GM19023 (cell line): Measurements from ENCODE around the gene RAD18.

Experiments used
- ATAC-seq: cut with Tn5 transposase; IDR thresholded peaks from one replicate; pipeline ENCODE4 v1.9.1; 2021; ENCODE audit warnings: mild to moderate bottlenecking, moderate library complexity; ENCODE audit not compliant: unreplicated experiment

RAD18 gene

GRCh38 chr3:8909160-8909559 is 54.1 kb downstream of the RAD18 start:
- ATAC-seq: no peak

- ATAC-seq: no peak
Observed at GRCh38 chr3:8903191-8903590, 60.1 kb downstream of the RAD18 start.

DNA sequence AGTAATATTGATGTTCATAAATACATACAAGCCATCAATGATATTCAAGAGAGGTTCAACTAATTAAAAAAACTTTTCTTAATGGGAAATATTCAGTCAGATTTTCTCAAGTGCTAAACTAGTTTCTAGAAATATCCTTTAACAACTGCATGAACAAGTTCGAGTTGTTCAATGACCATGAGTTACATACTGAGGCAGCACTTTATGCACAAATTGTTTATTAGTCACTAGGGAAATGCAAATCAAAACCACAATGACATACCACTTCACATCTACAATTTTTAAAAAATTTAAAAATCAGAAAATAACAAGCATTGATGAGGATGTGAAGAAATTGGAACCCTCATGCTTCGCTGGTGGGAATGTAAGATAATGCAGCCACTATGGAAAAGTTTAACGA is 62.4 kb downstream of the RAD18 start:
- ATAC-seq: no peak

GRCh38 chr3:8899876-8900460 is 63.3 kb downstream of the RAD18 start:
- ATAC-seq: no peak

GRCh38 chr3:8895829-8896228 is 67.4 kb downstream of the RAD18 start:
- ATAC-seq: no peak

DNA sequence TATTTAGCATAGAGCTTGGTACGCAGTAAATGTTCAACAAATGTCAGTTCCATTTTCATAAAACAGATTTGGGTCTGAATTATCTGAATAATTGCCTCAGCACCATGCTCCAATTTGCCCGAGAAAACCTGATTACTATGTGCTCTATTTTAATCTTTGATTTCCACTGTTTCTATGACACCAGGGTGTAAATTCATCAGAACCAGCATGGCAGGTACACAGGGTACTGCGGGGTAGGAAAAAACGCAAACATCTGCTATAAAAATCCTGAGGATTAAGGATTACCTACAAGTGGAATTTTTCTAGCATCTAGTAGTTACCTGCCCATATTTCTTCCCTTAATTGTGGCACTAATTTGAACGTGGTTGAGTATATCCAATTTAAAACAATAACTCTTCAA is 70.3 kb downstream of the RAD18 start:
- no peak for ATAC-seq

GRCh38 chr3:8891774-8892173 is 71.5 kb downstream of the RAD18 start:
- no peak for ATAC-seq

DNA sequence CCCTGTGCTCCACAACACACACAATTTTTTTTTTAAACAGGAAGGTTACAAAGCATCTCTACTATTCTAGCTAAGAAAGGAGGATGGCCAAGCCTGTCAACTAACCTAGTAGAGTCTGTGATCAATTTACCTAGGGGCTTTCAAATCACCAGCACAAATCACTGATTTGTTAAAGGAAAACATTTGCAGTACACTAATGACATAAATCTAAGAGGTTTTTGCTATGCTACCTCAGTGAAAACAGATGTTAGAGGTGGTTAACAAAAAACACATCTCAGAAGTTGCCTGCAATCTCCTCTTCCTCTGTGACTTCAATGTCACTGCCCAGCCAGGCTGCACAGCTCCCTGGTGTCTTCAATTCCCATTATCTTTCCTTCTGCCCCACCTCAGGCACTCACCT is 72.0 kb downstream of the RAD18 start:
- no peak for ATAC-seq

- no peak for ATAC-seq
Observed at GRCh38 chr3:8888301-8888915, 74.9 kb downstream of the RAD18 start.

DNA sequence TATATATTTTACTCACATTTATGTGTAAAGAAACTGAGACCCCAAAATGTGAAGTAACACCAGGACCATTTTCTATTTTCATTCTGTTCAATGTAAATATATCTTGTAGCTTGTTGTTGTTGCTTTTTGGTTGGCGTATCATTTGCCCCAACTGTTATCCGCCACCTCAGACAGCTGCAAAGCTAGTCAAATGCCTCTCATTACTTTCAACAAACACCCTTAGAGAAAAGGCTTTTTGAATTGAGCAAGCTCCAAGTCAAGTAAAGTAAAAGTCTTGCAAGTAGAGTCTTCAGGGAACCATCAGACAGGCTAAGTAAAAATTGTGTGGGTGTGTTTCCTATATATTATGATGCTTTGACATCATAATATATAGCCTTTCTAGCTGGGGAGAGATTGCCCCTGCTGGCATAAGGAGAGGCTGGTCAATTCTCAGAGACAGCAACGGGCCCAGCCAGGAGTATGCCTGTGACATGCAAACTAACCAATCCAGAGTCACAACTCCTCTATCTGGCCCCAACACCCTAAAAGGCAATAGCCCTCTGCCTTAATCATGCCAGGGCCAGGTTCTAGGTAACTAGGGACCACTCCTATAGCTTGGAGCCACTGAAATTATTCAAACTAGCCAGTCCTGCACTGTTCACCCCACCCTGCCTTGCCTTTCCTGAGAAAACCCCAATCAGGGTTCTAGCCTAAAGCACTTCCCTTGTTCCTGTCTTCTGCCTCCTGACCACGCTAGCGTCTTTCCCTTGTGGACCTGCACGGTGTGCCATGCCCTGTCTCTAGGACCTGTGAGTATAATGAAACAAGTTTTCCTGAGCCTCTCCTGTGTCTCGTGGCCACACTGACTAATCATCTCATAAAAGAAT is 75.6 kb downstream of the RAD18 start:
- ATAC-seq: no peak

DNA sequence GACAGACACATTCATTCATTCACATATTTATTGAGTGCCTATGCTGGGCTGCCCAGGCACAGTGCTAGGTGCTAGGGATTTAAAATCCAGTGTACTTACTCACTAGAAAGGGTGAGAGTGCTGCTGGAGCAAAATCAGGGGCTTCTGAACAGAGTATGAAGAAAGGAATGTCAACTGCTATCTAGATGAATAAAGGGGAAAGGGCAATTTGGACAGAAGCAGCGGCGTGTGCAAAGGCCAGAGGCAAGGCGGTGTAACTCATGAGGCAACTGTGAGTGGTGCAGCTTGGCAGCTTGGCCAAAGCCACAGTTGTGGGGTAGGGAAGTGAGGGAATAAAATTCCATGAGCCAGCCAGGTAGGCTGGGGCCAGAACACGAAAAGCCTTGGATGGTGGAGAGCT is 76.7 kb downstream of the RAD18 start:
- ATAC-seq: no peak

GRCh38 chr3:8885536-8886316 is 77.5 kb downstream of the RAD18 start:
- ATAC-seq: no peak

DNA sequence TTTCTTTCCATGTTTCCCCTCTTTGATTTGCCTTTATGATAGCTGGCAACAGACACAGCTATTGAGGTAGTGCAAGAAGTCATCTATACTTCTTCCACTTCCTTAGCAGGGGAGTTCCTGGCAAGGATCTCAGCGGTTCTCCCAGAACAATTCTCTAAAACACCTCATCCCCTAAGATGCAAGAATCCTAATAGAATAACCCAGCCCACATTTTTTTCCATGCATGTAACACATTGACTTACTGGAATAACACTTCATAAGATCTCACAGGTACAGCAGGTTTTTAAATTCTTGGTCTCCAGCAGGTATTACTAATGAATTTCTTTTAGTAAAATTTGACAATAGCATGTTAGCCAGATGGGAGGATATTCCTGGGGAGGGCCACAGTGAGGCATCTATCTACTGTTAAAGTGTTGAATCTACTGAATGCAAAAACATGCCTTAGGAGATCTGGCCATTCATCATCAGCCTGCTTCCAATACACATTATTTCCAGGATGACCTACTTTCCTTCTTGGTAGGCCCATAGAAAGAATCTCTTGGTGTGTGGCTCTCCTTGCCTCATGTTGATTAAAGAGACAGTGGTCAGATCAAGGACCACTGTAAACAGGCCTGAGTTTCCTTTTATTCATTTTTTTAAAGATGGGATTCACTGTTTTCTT is 78.5 kb downstream of the RAD18 start:
- ATAC-seq: no peak

- ATAC-seq: no peak
Observed at GRCh38 chr3:8882642-8883041, 80.6 kb downstream of the RAD18 start.

DNA sequence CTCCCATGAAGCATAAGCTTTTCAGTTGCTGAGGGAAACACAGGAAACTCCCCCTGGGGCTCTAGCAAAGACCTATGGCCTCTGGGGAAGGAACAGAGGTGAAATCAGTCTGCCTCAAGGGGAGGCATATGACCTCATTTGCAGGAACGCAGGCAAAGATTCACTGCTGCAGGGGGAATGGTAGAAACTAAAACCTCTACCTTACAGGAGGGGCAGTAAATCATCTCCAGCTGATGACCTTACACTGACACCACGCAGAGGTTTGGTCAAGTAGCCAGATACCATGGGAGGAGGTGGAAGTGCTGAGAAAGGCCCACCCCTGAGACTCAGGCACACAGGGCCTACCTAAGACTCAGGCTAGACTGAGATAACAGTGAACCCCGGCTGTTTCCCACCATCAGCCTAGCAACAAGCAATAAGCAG is 81.1 kb downstream of the RAD18 start:
- ATAC-seq: peak; percentile 75

DNA sequence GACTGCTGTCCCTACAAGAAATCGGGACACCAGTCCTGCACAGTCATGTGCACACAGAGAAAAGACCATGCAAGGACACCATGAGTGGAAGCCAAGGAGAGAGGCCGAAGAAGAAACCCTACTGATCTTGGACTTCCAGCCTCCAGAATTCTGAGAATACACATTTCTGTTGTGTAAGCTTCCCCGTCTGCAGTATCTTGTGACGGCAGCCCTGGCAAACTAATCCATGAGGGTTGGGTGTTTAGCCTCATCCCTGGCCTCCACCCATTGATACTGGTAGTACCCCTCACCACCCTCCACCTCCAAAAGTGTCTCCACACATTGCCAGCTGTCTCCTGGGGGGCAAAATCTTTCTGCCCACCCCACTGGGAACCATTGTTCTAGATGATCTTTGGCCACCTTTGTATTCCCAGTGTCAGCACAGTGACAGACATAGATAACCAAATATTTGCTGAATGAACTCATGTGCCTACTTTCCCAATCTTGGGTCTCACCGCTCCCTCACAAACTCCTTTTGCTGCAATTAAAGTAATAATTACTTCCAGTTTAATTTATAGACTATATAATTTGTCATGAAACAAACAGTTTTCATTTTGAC is 83.8 kb downstream of the RAD18 start:
- no peak for ATAC-seq

DNA sequence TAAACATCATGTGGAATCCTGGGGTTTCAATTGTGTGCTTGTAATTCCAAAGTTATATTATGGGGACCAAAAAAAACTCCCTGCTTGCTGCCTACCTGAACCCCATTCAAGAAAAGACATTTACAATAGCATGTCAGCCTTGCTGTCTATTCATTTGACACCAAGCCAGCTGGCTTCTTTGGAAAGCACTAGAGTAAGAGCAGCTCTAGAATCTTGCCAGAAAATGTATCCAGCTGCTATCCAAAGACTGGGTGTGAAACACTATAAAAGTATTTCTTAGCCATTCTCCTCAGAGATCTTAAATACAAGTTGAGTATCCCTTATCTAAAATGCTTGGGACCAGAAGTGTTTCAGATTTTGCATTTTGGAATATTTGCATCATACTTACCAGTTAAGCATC is 87.4 kb downstream of the RAD18 start:
- ATAC-seq: no peak

DNA sequence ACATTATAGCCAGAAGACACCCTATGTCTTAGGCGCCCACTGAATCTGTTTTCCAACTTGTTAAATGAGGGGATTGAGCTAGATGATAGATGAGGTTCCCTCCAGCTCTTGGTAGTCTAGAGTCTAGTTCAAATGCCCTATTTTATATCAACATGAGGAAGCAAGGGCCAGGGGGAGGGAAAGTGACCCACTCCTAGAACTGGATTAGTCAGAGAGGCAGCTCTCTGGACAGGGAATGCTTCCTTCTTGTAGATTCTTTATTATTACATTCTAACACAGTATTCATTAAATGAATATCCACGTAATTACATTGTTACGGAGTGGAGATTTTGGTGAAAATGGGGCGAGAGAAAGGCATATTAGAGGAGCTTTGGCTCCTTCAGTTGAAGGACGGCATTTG is 89.5 kb downstream of the RAD18 start:
- ATAC-seq: no peak

DNA sequence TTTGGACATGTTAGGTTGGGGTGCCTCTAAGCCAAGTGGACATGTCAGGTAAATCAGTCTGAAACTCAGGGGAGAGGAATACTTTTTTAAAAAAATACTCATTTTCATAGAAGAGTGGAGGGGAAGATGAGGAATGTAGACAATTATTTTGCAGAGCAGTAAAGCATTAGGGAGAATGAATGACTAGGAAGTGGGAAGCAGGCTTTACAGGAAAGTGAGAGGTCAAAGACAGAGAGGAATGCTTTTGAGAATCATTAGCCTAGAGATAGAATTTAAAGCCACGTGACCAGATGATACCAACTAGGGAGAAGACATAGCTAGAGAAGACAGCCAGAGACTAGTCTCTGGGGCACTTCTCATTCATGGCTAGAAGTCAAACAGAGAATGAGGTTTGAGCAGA is 91.0 kb downstream of the RAD18 start:
- ATAC-seq: no peak

DNA sequence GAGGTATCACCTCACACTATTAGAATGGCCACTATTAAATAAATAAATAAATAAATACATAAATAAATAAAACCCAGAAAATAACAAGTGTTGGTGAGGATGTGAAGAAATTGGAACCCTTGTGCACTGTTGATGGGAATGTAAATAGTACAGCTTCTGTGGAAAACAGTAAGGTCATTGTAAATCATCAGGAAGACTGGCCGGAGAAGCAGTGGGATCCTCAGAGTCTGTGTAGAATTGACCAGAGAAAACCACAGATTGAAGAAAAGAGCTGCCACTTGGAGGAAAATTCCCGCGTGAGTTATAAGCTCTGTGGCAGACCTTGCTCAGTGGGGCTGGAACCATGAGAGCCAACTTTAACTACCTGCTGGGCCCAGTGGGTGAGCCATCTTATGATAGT is 92.0 kb downstream of the RAD18 start:
- ATAC-seq: no peak
